GM12875 (cell line): Measurements from ENCODE around the gene ACTR3.

Experiments
- H3K4me3 ChIP-seq: one replicate; pipeline ENCODE4 v1.5.1; 2011; ENCODE audit warnings: low read depth, low read length, control low read depth
- CTCF ChIP-seq: IDR thresholded peaks from 2 replicates; pipeline ENCODE4 v1.5.1; 2011; ENCODE audit warnings: low read depth, mild to moderate bottlenecking, control low read depth, inconsistent platforms, low read length, moderate library complexity, borderline replicate concordance; ENCODE audit not compliant: insufficient read depth

The ACTR3 gene

GRCh38 chr2:113861740-113862139, 28.1 kb upstream of the ACTR3 start:
- no peak overlapping the region for H3K4me3 ChIP-seq
- TF ChIP-seq CTCF = no peak

DNA sequence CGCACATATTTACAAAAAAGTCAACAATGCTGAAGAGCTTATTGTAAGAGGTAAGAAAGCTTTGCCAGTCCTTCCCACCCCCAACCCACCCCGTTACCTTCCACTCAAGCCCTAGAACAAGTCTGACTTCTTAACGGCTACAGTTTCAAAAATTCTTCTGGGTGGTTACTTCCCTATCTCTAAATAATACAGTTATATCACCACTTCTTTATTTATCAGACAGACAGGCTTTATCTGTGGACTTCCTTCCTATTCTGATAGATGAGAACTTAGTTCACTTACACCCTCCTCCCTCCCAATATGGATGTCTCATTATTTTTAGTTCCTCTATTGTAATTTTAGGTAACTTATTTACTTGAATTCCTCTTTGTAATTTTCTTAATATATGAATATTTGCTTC, 26.7 kb upstream of the ACTR3 start:
- no peak overlapping the region for H3K4me3 ChIP-seq
- TF ChIP-seq CTCF = no peak

GRCh38 chr2:113867571-113867970, 22.3 kb upstream of the ACTR3 start:
- TF ChIP-seq CTCF = no peak
- no peak overlapping the region for H3K4me3 ChIP-seq

DNA sequence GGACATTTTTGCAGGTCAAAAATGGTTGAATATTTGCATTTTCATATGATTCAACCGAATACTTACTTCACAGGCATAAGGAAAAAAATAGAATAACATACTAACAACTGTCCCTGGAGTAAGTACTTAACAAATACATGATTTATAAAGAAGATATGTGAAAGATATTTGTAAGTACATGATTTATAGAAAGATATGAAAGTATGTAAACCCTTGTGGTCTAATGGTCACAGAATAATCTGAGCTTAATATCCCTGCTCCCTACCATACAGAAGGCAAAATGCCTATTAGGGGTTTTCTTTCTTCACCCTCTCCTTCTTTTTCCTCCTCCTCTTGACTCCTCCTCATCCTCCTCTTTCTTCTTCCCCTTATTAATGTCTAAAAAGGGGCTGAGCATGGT, 20.6 kb upstream of the ACTR3 start:
- H3K4me3 ChIP-seq = no peak overlapping the region
- no peak for TF ChIP-seq CTCF

- H3K4me3 ChIP-seq = no peak overlapping the region
- TF ChIP-seq CTCF = no peak
These were observed 17.7 kb upstream of the ACTR3 start for GRCh38 chr2:113872201-113872600.

DNA sequence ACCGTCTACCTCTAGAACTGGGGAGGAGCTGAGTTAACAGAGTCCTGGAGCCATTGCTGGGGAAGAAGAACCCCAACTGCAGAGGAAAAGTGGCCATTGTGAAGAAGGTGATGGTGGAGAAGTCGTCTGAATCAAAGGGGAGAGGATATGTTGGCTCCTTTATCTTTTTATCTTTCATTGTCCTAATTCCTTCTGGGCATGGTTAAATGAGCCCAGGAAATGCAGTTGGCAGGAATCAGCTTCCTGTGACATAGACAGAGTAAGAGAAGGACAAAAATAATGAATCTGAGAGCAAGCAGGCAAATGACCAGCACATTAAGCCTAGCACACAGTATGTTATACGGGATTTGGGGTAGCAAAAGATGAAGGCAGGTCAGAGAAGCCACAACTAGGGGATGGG, 16.0 kb upstream of the ACTR3 start:
- H3K4me3 ChIP-seq = no peak overlapping the region
- TF ChIP-seq CTCF = no peak

DNA sequence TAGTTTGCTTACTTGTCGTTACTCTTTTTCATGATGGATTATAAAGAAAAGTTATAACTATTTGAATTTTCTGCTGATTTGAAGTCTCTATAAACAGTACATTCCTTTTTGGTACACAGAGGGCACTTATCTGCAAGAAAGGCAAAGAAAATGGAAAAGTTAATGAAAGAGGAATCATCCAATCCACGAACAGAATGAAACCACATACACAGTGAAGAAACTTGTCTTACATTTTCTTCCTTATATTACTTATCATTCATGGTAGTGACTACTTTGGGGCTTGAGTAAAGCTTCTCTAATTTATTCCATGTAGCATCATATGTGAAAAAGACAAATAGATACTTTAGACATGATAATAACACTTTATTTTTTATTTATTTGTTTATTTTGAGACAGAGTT, 14.8 kb upstream of the ACTR3 start:
- no peak for TF ChIP-seq CTCF
- H3K4me3 ChIP-seq = no peak overlapping the region
